Measurements from ENCODE around the gene MEN1. TPM values are rescaled to one million over a fixed set of nuclear protein-coding genes. Genes with fewer than 3 reads are reported as not detected.

MEN1 gene
- total and polyA plus RNA-seq, 9 of the 15 experiments (the other 6 are each of a cell fraction or from before 2014, with no cell fraction given) = 3.4 to 57.2 (median 19.3) TPM

DNA sequence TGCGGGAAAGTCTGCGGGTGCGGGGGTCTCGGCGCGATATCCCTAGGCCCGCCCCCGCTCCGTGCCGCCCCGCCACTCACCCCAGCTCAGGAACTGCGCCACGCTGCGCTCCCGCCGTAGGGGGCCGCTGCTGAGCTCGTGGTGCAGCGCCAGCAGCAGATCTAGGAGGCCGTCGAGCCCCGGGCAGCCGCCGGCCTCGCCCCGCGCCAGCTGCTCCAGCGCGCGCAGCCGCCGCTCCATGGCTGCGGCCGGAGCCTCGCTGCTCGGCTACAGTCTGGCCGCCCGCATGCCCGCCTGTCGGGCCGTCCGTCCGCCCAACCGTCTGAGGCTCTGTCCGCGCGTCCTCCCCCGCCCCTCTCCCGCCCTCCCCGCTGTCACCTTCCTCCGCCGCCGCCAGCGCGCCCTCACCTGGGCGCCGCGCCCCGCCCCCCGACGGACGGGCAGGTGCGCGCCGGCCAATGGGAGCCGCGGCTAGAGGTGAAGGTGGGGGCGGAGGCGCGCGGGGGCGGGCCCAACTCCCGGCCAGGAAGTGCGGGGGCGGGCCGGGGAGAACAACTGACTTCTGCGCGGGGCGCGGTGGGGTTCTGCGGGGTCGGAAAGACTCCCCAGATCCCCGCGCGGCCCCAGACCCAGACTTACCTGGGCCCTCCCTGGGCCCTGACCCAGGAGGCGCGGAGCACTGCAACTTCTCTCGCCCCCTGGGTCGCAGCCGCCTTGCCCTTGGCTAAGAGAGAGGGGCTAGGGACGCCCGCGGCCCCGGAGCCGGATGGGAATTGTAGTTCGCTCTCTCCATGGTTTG is 34.2 kb upstream of the MEN1 start, which contains the start of gene CDC42BPG (continued):
- TF ChIP-seq, protein P1, sequence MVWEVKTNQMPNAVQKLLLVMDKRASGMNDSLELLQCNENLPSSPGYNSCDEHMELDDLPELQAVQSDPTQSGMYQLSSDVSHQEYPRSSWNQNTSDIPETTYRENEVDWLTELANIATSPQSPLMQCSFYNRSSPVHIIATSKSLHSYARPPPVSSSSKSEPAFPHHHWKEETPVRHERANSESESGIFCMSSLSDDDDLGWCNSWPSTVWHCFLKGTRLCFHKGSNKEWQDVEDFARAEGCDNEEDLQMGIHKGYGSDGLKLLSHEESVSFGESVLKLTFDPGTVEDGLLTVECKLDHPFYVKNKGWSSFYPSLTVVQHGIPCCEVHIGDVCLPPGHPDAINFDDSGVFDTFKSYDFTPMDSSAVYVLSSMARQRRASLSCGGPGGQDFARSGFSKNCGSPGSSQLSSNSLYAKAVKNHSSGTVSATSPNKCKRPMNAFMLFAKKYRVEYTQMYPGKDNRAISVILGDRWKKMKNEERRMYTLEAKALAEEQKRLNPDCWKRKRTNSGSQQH (CRISPR knock-in tag; IDR thresholded peaks at IDR 0.05) = no peak
- TF ChIP-seq BACH1 (tag; IDR thresholded peaks at IDR 0.05) (no peak), MAFK (IDR thresholded peaks at IDR 0.05; ENCODE audit: low read length) (no peak), ZNF121 (CRISPR knock-in tag; conservative IDR thresholded peaks at IDR 0.05) (no peak), MBD2 (IDR thresholded peaks at IDR 0.05; ENCODE audit: borderline replicate concordance, low read depth) (no peak), SMAD1 (IDR thresholded peaks at IDR 0.05; ENCODE audit: low read depth, low read length, partially characterized antibody) (peak; percentile 9), E2F3 (CRISPR knock-in tag; IDR thresholded peaks at IDR 0.05) (peak; percentile 79), LCOR (CRISPR knock-in tag; IDR thresholded peaks at IDR 0.05) (0 out of 2 replicates have a peak, but pooled peaks have one; percentile 23), TEAD4 (IDR thresholded peaks at IDR 0.05; ENCODE audit: low read length) (no peak), TEAD4 (CRISPR knock-in tag; IDR thresholded peaks at IDR 0.05; ENCODE audit: borderline replicate concordance) (no peak), CBX1 (IDR thresholded peaks at IDR 0.05; ENCODE audit: low read depth) (no peak), STAT5A (IDR thresholded peaks at IDR 0.05; ENCODE audit: borderline replicate concordance, low read length) (no peak), CHD2 (IDR thresholded peaks at IDR 0.05; ENCODE audit: low read depth, low read length) (no peak)
- TF ChIP-seq, protein P2, sequence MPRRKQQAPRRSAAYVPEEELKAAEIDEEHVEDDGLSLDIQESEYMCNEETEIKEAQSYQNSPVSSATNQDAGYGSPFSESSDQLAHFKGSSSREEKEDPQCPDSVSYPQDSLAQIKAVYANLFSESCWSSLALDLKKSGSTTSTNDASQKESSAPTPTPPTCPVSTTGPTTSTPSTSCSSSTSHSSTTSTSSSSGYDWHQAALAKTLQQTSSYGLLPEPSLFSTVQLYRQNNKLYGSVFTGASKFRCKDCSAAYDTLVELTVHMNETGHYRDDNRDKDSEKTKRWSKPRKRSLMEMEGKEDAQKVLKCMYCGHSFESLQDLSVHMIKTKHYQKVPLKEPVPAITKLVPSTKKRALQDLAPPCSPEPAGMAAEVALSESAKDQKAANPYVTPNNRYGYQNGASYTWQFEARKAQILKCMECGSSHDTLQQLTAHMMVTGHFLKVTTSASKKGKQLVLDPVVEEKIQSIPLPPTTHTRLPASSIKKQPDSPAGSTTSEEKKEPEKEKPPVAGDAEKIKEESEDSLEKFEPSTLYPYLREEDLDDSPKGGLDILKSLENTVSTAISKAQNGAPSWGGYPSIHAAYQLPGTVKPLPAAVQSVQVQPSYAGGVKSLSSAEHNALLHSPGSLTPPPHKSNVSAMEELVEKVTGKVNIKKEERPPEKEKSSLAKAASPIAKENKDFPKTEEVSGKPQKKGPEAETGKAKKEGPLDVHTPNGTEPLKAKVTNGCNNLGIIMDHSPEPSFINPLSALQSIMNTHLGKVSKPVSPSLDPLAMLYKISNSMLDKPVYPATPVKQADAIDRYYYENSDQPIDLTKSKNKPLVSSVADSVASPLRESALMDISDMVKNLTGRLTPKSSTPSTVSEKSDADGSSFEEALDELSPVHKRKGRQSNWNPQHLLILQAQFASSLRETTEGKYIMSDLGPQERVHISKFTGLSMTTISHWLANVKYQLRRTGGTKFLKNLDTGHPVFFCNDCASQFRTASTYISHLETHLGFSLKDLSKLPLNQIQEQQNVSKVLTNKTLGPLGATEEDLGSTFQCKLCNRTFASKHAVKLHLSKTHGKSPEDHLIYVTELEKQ (CRISPR knock-in tag; IDR thresholded peaks at IDR 0.05) = no peak
- TF ChIP-seq, protein P3, sequence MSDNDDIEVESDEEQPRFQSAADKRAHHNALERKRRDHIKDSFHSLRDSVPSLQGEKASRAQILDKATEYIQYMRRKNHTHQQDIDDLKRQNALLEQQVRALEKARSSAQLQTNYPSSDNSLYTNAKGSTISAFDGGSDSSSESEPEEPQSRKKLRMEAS (CRISPR knock-in tag; IDR thresholded peaks at IDR 0.05) = no peak; the same call in 1 of the 2 replicates
- TF ChIP-seq, protein P4, sequence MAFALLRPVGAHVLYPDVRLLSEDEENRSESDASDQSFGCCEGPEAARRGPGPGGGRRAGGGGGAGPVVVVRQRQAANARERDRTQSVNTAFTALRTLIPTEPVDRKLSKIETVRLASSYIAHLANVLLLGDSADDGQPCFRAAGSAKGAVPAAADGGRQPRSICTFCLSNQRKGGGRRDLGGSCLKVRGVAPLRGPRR (CRISPR knock-in tag; IDR thresholded peaks at IDR 0.05) = no peak
